Activated CD8-positive, alpha-beta T cell treated with anti-CD3 and anti-CD28 coated beads, Interleukin-2, amount 10 ng/mL, durations not matched to agents 7 days and 5 days (primary cell): Measurements from ENCODE around the gene RECQL5. TPM values are rescaled to one million over a fixed set of nuclear protein-coding genes. Genes with fewer than 3 reads are reported as not detected.

Experiments
- ATAC-seq: fragments of 150-1000 bp; cut with Tn5 transposase; one replicate; pipeline ENCODE4 v1.10.0; 2021; ENCODE audit warnings: moderate library complexity
- CTCF ChIA-PET: fragments of 350-600 bp; sonication (Branson Sonifier 250); formaldehyde crosslinking; loops from one replicate; lab custom pipeline; 2021; ENCODE audit warnings: antibody characterized with exemption; lab: Charles Lee
- POLR2A ChIA-PET: fragments of 350-600 bp; sonication (Branson Sonifier 250); formaldehyde crosslinking; loops from one replicate; lab custom pipeline; 2021; ENCODE audit warnings: antibody characterized with exemption; lab: Charles Lee
- DNase-seq: peaks from one replicate; pipeline ENCODE4 v3.0.0-alpha.2; 2020
- H3K27ac Mint-ChIP-seq: one replicate; pipeline ENCODE4 v1.8.0; 2021; ENCODE audit warnings: mild to moderate bottlenecking, mixed read lengths
- H3K27me3 Mint-ChIP-seq: one replicate; pipeline ENCODE4 v1.8.0; 2021; ENCODE audit warnings: low read depth, mixed read lengths
- H3K36me3 Mint-ChIP-seq: one replicate; pipeline ENCODE4 v1.8.0; 2021; ENCODE audit warnings: low read depth, mixed read lengths
- H3K4me1 Mint-ChIP-seq: one replicate; pipeline ENCODE4 v1.8.0; 2021; ENCODE audit warnings: low read depth, mixed read lengths
- H3K4me3 Mint-ChIP-seq: one replicate; pipeline ENCODE4 v1.8.0; 2021; ENCODE audit warnings: mild to moderate bottlenecking, mixed read lengths
- H3K9me3 Mint-ChIP-seq: one replicate; pipeline ENCODE4 v1.8.0; 2022; ENCODE audit warnings: mixed read lengths; ENCODE audit not compliant: insufficient read depth
- total RNA-seq, 2 experiments: library from RNA; stranded (reverse); gene quantifications; one replicate each; pipeline ENCODE4 v1.2.3, GENCODE V29; 2021

RECQL5 gene
- total RNA-seq, 2 experiments from 2014 or later = 37.6 to 43.9 TPM

- Mint-ChIP-seq H3K4me3 (no peak overlapping the region), H3K9me3 (no peaks in the 10 kb centered on the region), H3K27me3 (no peaks in the 10 kb centered on the region), H3K4me1 (no peaks in the 10 kb centered on the region), H3K27ac (no peak overlapping the region), H3K36me3 (no peaks in the 10 kb centered on the region)
- ChIA-PET CTCF (interaction anchor here (0.9 to 3.6 kb wide), 6 partner anchors 8 to 127 kb away, joined by 3 to 23 read pairs (median 4); partner anchors contain the start of gene SMIM5), POLR2A (interaction anchor here (0.5 kb wide), 1 partner anchor 541 kb away, joined by 4 read pairs; no protein-coding TSS in a partner anchor)
- peak; percentile 70 for ATAC-seq
- peak; percentile 52 for DNase-seq
Measured at GRCh38 chr17:75625813-75626486, 41.0 kb downstream of the RECQL5 start.

- no peaks in the 10 kb centered on the region for H3K4me1 Mint-ChIP-seq
- no peaks in the 10 kb centered on the region for H3K27me3 Mint-ChIP-seq
- no peaks in the 10 kb centered on the region for H3K9me3 Mint-ChIP-seq
- no peak overlapping the region for H3K4me3 Mint-ChIP-seq
- ATAC-seq = no peak
- CTCF ChIA-PET = interaction anchor here (1.0 to 3.6 kb wide), 7 partner anchors 9 to 129 kb away, joined by 3 to 23 read pairs (median 4); partner anchors contain the start of gene SMIM5
- H3K27ac Mint-ChIP-seq = no peak overlapping the region
- H3K36me3 Mint-ChIP-seq = no peaks in the 10 kb centered on the region
- no peak for DNase-seq
- POLR2A ChIA-PET = interaction anchor here (0.6 kb wide), 1 partner anchor 16 kb away, joined by 3 read pairs; no protein-coding TSS in a partner anchor
Measured at GRCh38 chr17:75624714-75625345, 42.1 kb downstream of the RECQL5 start.

DNA sequence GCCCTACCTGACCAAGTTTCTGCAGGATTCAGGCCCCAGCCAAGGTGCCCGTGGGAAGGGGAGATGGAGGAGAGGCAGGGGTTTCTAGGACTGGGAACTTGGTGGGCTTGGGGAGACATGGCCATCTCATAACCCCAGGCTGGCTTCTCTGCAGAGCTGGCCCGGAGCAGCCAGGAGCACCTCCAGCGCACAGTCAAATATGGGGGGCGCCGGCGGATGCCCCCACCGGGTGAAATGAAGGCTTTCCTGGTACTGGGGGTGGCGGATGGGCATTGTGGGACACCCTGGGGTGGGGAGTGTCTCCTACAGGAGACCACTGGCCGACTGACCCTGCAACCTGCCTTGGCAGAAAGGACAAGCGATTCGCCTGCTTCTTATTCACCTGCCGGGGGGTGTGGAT lies 42.9 kb downstream of the RECQL5 start:
- CTCF ChIA-PET = interaction anchor here (1.0 to 3.6 kb wide), 5 partner anchors 10 to 130 kb away, joined by 3 to 23 read pairs (median 7); partner anchors contain the start of gene SMIM5
- no peaks in the 10 kb centered on the region for H3K4me1 Mint-ChIP-seq
- ATAC-seq (no peak), DNase-seq (no peak)
- H3K27me3 Mint-ChIP-seq = no peaks in the 10 kb centered on the region
- H3K9me3 Mint-ChIP-seq = no peaks in the 10 kb centered on the region
- no peaks in the 10 kb centered on the region for H3K36me3 Mint-ChIP-seq
- no peak overlapping the region for H3K4me3 Mint-ChIP-seq
- no peak overlapping the region for H3K27ac Mint-ChIP-seq
- POLR2A ChIA-PET = interaction anchor here (0.8 kb wide), 1 partner anchor 20 kb away, joined by 3 read pairs; no protein-coding TSS in a partner anchor

GRCh38 chr17:75623386-75623785 lies 43.6 kb downstream of the RECQL5 start:
- Mint-ChIP-seq H3K27me3 (no peaks in the 10 kb centered on the region), H3K36me3 (no peaks in the 10 kb centered on the region), H3K4me1 (no peaks in the 10 kb centered on the region), H3K27ac (no peak overlapping the region), H3K4me3 (no peak overlapping the region), H3K9me3 (no peaks in the 10 kb centered on the region)
- ChIA-PET CTCF (interaction anchor here (1.7 to 3.6 kb wide), 2 partner anchors 10 to 130 kb away, joined by 7 to 23 read pairs; partner anchors contain the start of gene SMIM5), POLR2A (interaction anchor here (0.8 kb wide), 1 partner anchor 19 kb away, joined by 3 read pairs; no protein-coding TSS in a partner anchor)
- DNase-seq = no peak
- ATAC-seq = no peak

DNA sequence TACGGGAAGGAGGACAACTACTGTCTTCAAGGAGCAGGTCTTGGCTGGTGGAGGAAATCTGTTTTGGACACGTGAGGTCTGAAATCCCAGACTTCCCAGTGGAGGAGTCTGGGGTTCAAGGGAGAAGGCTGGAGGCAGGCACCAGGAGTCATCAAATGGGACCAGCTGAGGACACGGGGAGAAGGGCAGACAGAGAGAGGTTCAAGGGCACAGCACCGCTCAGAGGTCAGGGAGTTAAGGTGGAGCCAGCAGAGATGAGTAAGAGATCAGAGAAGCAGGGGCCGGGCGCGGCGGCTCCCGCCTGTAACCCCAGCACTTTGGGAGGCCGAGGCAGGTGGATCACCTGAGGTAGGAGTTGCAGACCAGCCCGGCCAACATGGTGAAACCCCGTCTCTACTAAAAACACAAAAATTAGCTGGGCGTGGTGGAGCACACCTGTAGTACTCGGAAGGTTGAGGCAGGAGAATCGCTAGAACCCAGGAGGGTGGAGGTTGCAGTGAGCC lies 44.1 kb downstream of the RECQL5 start:
- CTCF ChIA-PET = interaction anchor here (1.7 to 3.6 kb wide), 2 partner anchors 11 to 131 kb away, joined by 7 to 23 read pairs; partner anchors contain the start of gene SMIM5
- Mint-ChIP-seq H3K9me3 (no peaks in the 10 kb centered on the region), H3K27ac (no peak overlapping the region), H3K36me3 (no peaks in the 10 kb centered on the region), H3K4me3 (no peak overlapping the region), H3K4me1 (no peaks in the 10 kb centered on the region), H3K27me3 (no peaks in the 10 kb centered on the region)
- DNase-seq (no peak), ATAC-seq (no peak)
- POLR2A ChIA-PET = no interaction called here

- Mint-ChIP-seq H3K9me3 (no peaks in the 10 kb centered on the region), H3K4me1 (no peaks in the 10 kb centered on the region), H3K27ac (no peak overlapping the region), H3K4me3 (no peak overlapping the region), H3K36me3 (no peaks in the 10 kb centered on the region), H3K27me3 (no peaks in the 10 kb centered on the region)
- ATAC-seq (no peak), DNase-seq (no peak)
- POLR2A ChIA-PET = no interaction called here
- CTCF ChIA-PET = interaction anchor here (1.2 to 3.2 kb wide), 4 partner anchors 11 to 131 kb away, joined by 4 to 23 read pairs (median 9); partner anchors contain the start of gene SMIM5
Measured at GRCh38 chr17:75622076-75622475, 44.9 kb downstream of the RECQL5 start.

- no peak overlapping the region for H3K4me3 Mint-ChIP-seq
- H3K9me3 Mint-ChIP-seq = no peaks in the 10 kb centered on the region
- ATAC-seq (no peak), DNase-seq (no peak)
- no peaks in the 10 kb centered on the region for H3K4me1 Mint-ChIP-seq
- CTCF ChIA-PET = interaction anchor here (0.9 to 3.2 kb wide), 5 partner anchors 12 to 132 kb away, joined by 3 to 23 read pairs (median 4); partner anchors contain the start of gene SMIM5
- no peak overlapping the region for H3K27ac Mint-ChIP-seq
- H3K36me3 Mint-ChIP-seq = no peaks in the 10 kb centered on the region
- H3K27me3 Mint-ChIP-seq = no peaks in the 10 kb centered on the region
- POLR2A ChIA-PET = no interaction called here
Measured at GRCh38 chr17:75621489-75621888, 45.5 kb downstream of the RECQL5 start.

DNA sequence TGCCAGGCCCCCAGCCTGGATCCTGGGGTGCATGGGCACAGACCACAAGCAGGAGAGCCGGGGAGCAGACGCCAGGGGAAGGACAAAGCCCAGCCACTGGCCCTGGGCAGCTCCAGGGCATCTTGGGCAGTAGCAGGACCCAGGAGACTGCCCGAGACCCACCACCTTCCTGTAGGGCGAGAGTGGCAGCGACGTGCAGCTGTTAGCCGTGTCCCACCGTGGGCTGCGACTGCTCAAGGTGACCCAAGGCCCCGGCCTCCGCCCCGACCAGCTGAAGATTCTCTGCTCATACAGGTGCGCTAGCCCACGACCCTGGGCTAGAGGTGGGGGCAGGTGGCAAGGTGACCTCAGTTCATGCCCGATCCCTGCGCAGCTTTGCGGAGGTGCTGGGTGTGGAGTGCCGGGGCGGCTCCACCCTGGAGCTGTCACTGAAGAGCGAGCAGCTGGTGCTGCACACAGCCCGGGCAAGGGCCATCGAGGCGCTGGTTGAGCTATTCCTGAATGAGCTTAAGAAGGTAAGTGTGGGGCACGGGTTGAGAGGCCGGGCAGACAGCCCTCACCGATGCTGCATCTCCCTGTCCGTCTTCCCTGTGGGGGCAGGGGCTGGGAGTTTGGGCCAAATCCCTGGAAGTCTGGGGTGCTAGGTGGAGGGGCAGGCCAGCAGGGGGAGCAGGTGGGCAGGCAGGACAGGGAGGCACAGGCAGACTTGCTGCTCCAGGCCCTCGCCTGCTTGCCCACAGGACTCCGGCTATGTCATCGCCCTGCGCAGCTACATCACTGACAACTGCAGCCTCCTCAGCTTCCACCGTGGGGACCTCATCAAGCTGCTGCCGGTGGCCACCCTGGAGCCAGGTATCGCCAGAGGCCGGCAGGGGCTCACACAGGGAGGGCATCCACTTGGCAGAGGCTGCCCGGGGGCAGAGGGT lies 47.2 kb downstream of the RECQL5 start:
- ChIA-PET POLR2A (interaction anchor here (1.3 kb wide), 1 partner anchor 47 kb away, joined by 3 read pairs; the partner anchor contains the start of genes RECQL5 and SAP30BP), CTCF (interaction anchor here (0.5 to 3.2 kb wide), 11 partner anchors 14 to 761 kb away, joined by 3 to 23 read pairs (median 3); partner anchors contain the start of genes RECQL5, SAP30BP and SMIM5)
- DNase-seq (peak; percentile 47), ATAC-seq (peak; percentile 41)
- H3K36me3 Mint-ChIP-seq = no peaks in the 10 kb centered on the region
- H3K9me3 Mint-ChIP-seq = no peaks in the 10 kb centered on the region
- H3K4me1 Mint-ChIP-seq = no peaks in the 10 kb centered on the region
- no peak overlapping the region for H3K27ac Mint-ChIP-seq
- H3K27me3 Mint-ChIP-seq = no peaks in the 10 kb centered on the region
- H3K4me3 Mint-ChIP-seq = no peak overlapping the region

DNA sequence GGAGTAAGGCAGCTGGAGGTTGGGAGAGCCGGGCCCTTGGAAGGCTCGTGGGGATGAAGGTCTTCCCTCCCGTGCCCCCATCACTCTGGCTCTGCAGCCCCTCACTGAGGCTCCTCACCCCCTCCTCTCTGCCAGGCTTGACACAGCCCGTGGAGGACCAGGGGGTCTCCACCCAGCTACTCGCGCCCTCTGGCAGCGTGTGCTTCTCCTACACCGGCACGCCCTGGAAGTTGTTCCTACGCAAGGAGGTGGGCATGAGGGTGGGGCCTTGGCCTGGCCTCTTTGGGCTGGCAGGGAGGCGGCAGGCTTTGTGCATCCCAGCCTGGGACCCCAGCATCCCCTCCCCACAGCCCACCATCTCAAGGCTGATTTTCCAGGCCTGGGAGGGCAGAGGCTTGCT lies 49.3 kb downstream of the RECQL5 start:
- H3K9me3 Mint-ChIP-seq = no peaks in the 10 kb centered on the region
- ChIA-PET CTCF (interaction anchor here (1.6 to 2.3 kb wide), 3 partner anchors 16 to 133 kb away, joined by 3 to 17 read pairs (median 5); partner anchors contain the start of gene SMIM5), POLR2A (no interaction called here)
- H3K4me3 Mint-ChIP-seq = no peak overlapping the region
- no peak overlapping the region for H3K27ac Mint-ChIP-seq
- no peaks in the 10 kb centered on the region for H3K36me3 Mint-ChIP-seq
- H3K27me3 Mint-ChIP-seq = no peaks in the 10 kb centered on the region
- no peak for DNase-seq
- no peak for ATAC-seq
- no peaks in the 10 kb centered on the region for H3K4me1 Mint-ChIP-seq

GRCh38 chr17:75617218-75617617 lies 49.7 kb downstream of the RECQL5 start:
- H3K27ac Mint-ChIP-seq = no peak overlapping the region
- H3K36me3 Mint-ChIP-seq = no peaks in the 10 kb centered on the region
- no peaks in the 10 kb centered on the region for H3K9me3 Mint-ChIP-seq
- CTCF ChIA-PET = interaction anchor here (1.3 to 2.3 kb wide), 4 partner anchors 16 to 136 kb away, joined by 3 to 17 read pairs (median 4); partner anchors contain the start of gene SMIM5
- no peaks in the 10 kb centered on the region for H3K27me3 Mint-ChIP-seq
- POLR2A ChIA-PET = no interaction called here
- ATAC-seq (no peak), DNase-seq (no peak)
- H3K4me3 Mint-ChIP-seq = no peak overlapping the region
- H3K4me1 Mint-ChIP-seq = no peaks in the 10 kb centered on the region
